GM21360 (cell line): ENCODE measurements around the gene DSPP.

ENCODE experiments used
- ATAC-seq: cut with Tn5 transposase; IDR thresholded peaks from one replicate; pipeline ENCODE4 v1.9.1; 2021; ENCODE audit warnings: mild to moderate bottlenecking, moderate library complexity; ENCODE audit not compliant: unreplicated experiment

DSPP gene

DNA sequence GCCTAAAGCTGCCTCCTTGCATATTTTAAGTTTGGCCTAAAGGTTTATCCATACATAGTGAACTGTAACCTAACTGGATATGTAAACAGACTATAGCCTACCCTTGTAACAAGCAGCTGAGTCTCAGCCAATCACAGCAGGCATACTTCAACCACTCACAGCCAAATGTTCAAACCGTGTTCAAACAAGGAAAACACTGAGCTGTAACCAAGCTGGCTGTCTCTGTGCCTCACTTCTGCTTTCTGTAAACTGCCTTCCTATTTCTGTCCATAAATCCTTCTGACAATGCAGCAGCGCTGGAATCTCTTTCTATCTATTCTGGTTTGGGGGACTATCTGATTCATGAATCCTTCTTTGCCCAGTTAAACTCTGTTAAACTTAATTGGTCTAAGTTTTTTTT lies 16.4 kb downstream of the DSPP start:
- ATAC-seq = peak; percentile 96

- ATAC-seq = no peak
Observed at GRCh38 chr4:87631668-87632067, 23.3 kb downstream of the DSPP start.

- ATAC-seq = no peak
Observed at GRCh38 chr4:87632469-87632868, 24.1 kb downstream of the DSPP start.

GRCh38 chr4:87633243-87633642 lies 24.9 kb downstream of the DSPP start:
- no peak for ATAC-seq

- ATAC-seq = no peak
Observed at GRCh38 chr4:87644286-87644685, 36.0 kb downstream of the DSPP start.

DNA sequence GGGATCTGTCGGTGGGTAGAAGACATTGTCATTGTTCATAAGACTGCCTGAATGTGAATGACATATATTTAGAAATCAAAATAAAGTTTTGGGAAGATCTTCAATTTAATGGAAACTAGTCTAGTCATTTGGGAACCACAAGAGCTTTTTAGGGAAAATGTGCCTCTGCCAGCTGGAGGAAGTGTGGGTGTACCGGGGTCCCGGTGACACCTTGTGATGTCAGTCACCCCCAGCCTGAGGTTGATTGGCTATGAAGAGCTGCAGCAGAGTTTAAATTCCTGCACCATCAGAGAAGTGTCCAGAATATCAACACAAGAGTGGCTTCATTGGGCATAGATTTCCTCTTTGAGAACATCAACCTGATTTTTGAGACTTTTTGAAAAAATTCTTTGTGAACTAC lies 41.7 kb downstream of the DSPP start, which contains the start of gene DMP1:
DMP1 (plus strand) TSS at position 301 of the 400 bp plus-strand sequence. CDS start 6,213 bp downstream, outside the sequence.
- no peak for ATAC-seq

- ATAC-seq = no peak
Observed at GRCh38 chr4:87650938-87651337, 42.6 kb downstream of the DSPP start.

DNA sequence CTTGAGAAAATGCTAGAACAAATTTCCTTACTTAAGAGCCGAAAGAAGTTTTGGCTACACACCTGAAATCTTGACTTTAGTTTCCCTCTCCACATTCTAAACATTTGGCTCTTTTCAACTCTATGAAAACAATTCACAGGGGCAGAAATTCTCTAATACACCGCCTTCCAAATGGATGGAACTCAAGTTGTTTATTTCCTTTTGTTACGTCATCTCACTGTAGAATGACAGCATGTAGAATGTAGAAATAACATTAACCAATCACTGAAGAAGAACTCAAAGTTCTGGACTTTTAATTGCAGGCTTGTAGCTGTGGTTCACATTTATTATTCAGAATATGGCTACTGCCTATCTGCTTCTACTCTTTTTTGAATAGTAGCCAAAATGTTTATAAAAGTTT lies 43.6 kb downstream of the DSPP start:
- no peak for ATAC-seq

DNA sequence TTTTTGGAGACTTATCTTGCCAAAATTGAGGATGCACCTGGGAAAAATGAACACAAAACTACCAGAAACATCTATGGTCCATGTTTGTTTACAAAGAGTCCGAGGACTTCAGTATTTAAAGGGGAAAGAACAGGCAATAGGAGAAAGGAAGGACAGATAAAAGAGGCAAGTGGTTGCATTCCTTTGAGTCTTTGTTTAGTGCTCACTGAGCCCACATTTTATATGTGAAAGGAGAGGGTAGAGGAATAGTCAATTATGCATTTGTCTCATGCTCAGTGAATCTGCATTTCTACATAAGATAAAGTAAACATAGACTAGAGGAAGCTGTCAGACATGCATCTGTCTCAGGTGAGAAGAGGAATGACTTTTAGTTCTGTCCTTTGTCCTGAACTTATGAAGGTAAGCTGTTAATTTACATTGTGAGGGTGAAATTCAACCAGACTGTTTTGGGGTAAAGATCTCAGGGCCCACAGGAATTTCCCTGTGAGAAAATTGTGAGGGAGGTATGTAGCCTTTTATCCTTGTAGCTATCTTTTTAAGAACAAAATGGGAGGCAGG lies 46.2 kb downstream of the DSPP start:
- no peak for ATAC-seq

DNA sequence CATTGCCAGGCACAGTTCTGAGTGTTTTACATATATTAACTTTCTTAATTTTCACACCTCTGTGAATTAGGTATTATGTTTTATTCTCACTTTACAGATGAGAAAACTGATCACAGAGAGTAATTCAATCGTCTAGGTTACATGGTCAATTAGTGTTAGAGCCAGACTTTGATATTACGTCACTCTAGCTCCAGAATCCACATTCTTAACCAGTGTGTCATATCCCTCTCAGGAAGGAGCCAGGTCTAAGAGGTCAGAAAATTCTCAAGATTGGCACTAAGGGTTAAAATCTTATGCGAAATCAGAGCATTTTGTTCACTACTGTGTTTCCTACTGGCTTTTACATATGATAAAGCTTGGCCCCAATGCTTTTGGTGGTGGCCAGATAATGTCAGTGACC lies 49.2 kb downstream of the DSPP start:
- ATAC-seq = no peak

DNA sequence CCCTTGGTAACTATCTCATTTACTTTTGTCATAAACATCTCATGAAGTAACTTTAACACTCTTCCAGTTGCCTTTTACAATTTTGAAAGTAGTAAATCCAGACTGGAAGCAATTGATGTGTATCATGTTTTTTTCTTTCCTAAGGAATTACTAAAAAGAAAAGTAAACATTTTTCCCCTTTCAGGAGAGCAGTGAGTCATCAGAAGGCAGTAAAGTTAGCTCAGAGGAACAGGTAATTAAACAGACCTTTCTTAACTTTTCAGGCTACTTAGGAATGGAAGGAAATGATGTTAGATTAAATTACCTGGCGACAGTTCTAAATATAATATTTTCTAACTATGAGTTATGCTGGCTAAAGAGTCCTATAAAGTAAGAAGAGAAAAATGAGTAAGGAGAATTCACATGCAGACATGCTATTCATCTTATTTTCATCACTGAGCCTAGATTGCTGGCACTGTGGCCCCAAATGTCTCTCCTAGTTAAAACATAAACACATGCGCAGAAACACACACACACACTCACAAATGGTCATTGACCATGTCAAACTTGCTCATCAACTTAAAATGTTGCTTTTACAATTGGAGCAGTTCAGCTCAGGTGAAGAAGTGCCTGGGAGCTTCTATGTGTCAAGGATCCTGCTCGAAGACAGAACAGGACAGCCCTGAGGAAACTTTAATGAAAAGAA lies 51.1 kb downstream of the DSPP start:
- no peak for ATAC-seq

DNA sequence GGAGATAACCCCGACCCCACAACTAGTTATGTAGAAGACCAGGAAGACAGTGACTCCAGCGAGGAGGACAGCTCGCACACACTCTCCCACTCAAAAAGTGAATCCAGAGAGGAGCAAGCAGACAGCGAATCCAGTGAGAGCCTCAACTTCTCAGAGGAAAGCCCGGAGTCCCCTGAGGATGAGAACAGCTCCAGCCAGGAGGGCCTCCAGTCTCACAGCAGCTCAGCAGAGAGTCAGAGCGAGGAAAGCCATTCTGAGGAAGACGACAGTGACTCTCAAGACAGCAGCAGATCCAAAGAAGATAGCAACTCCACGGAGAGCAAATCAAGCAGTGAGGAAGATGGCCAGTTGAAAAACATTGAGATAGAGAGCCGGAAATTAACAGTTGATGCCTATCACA lies 54.5 kb downstream of the DSPP start:
- ATAC-seq = no peak
